ENCODE measurements around the gene TKT.
A peak's percentile ranks its signal among the peaks of the same experiment; 100 is the strongest.

Gene TKT

GRCh38 chr3:53198996-53199395 lies 56.8 kb downstream of the TKT start:
- H3K36me3 ChIP-seq (replicated peaks) = no peaks in the 10 kb centered on the region
- H3K27ac ChIP-seq = no peak overlapping the region
- H3K4me3 ChIP-seq (ENCODE audit: low read depth, low read length) = no peak overlapping the region
- TF ChIP-seq CTCF (IDR thresholded peaks at IDR 0.05; ENCODE audit: low read depth, low read length, missing control alignments) = no peak
- no peaks in the 10 kb centered on the region for H3K27me3 ChIP-seq (replicated peaks)
- in situ Hi-C loops (cut with HindIII; ENCODE audit: low pct_ligation_motif_present, low sequenced_read_pairs) = no loop called here
- no peak for DNase-seq

- H3K27me3 ChIP-seq (replicated peaks) = no peaks in the 10 kb centered on the region
- in situ Hi-C loops (cut with HindIII; ENCODE audit: low pct_ligation_motif_present, low sequenced_read_pairs) = no loop called here
- no peak for DNase-seq
- no peak overlapping the region for H3K27ac ChIP-seq
- no peaks in the 10 kb centered on the region for H3K36me3 ChIP-seq (replicated peaks)
- peak; percentile 40 for TF ChIP-seq CTCF (IDR thresholded peaks at IDR 0.05; ENCODE audit: low read depth, low read length, missing control alignments)
- no peak overlapping the region for H3K4me3 ChIP-seq (ENCODE audit: low read depth, low read length)
Measured at GRCh38 chr3:53198256-53198977, 57.4 kb downstream of the TKT start.

GRCh38 chr3:53196575-53197407 lies 59.0 kb downstream of the TKT start:
- no peak overlapping the region for H3K4me3 ChIP-seq (ENCODE audit: low read depth, low read length)
- in situ Hi-C loops (cut with HindIII; ENCODE audit: low pct_ligation_motif_present, low sequenced_read_pairs) = no loop called here
- H3K27me3 ChIP-seq (replicated peaks) = no peaks in the 10 kb centered on the region
- peak; percentile 82 for DNase-seq
- H3K27ac ChIP-seq = peak overlapping the region; percentile 62
- no peak for TF ChIP-seq CTCF (IDR thresholded peaks at IDR 0.05; ENCODE audit: low read depth, low read length, missing control alignments)
- no peaks in the 10 kb centered on the region for H3K36me3 ChIP-seq (replicated peaks)

- peak; percentile 98 for TF ChIP-seq CTCF (IDR thresholded peaks at IDR 0.05; ENCODE audit: low read depth, low read length, missing control alignments)
- in situ Hi-C loops (cut with HindIII; ENCODE audit: low pct_ligation_motif_present, low sequenced_read_pairs) = no loop called here
- H3K27me3 ChIP-seq (replicated peaks) = no peaks in the 10 kb centered on the region
- H3K36me3 ChIP-seq (replicated peaks) = no peaks in the 10 kb centered on the region
- no peak for DNase-seq
- no peak overlapping the region for H3K4me3 ChIP-seq (ENCODE audit: low read depth, low read length)
- peak overlapping the region; percentile 62 for H3K27ac ChIP-seq
Measured at GRCh38 chr3:53195602-53196574, 59.9 kb downstream of the TKT start.

GRCh38 chr3:53195066-53195450 lies 60.8 kb downstream of the TKT start:
- Histone ChIP-seq H3K27me3 (replicated peaks) (no peaks in the 10 kb centered on the region), H3K27ac (no peak overlapping the region)

More at GRCh38 chr3:53195066-53195450, 60.8 kb downstream of the TKT start:
- no peak for DNase-seq
- TF ChIP-seq CTCF (IDR thresholded peaks at IDR 0.05; ENCODE audit: low read depth, low read length, missing control alignments) = no peak
- Histone ChIP-seq H3K4me3 (ENCODE audit: low read depth, low read length) (no peak overlapping the region), H3K36me3 (replicated peaks) (peaks cover 2% of the 10 kb centered on the region)
- in situ Hi-C loops (cut with HindIII; ENCODE audit: low pct_ligation_motif_present, low sequenced_read_pairs) = no loop called here
